Panc1 (cell line): ENCODE data around the gene RCL1. TPM values are rescaled to one million over a fixed set of nuclear protein-coding genes. Genes with fewer than 3 reads are reported as not detected.

Experiments
- ATAC-seq: fragments of 200-7000 bp; cut with Tn5 transposase; 2 replicates; pipeline ENCODE4 v1.9.1; 2020; ENCODE audit warnings: mild to moderate bottlenecking, moderate library complexity
- BruUV-seq: library from RNA; stranded (reverse); fragments of 400-500 nt; replicated peaks from 2 replicates; lab custom pipeline; 2021; lab: Mats Ljungman, UMichigan
- CTCF ChIA-PET: fragments of 300-600 bp; sonication (Branson Sonifier 250); formaldehyde crosslinking; loops from one replicate; lab custom pipeline; 2022; ENCODE audit warnings: antibody characterized with exemption; lab: Charles Lee
- POLR2A ChIA-PET: fragments of 300-600 bp; sonication (Branson Sonifier 250); formaldehyde crosslinking; loops from one replicate; lab custom pipeline; 2022; ENCODE audit warnings: antibody characterized with exemption; lab: Charles Lee
- DNase-seq: peaks from one replicate; pipeline ENCODE4 v3.0.0-alpha.2; 2010; ENCODE audit warnings: low read depth, low spot score
- H3K27ac ChIP-seq: 2 replicates; pipeline ENCODE4 v1.5.1; 2011; ENCODE audit warnings: mild to moderate bottlenecking, low read length, inconsistent platforms
- H3K27me3 ChIP-seq: fragments of 200-500 bp; sonication (Bioruptor generic); 2 replicates; pipeline ENCODE4 v1.6.0; 2014; ENCODE audit warnings: low read length, inconsistent platforms; ENCODE audit not compliant: control insufficient read depth, insufficient read depth
- H3K36me3 ChIP-seq: fragments of 200-500 bp; sonication (Bioruptor generic); 2 replicates; pipeline ENCODE4 v1.5.1; 2014; ENCODE audit warnings: inconsistent platforms, mild to moderate bottlenecking, low read length, moderate library complexity; ENCODE audit not compliant: control insufficient read depth, insufficient read depth
- H3K4me1 ChIP-seq: 2 replicates; pipeline ENCODE4 v1.5.1; 2011; ENCODE audit warnings: inconsistent platforms, mild to moderate bottlenecking, low read length, moderate library complexity; ENCODE audit not compliant: control insufficient read depth, insufficient read depth
- H3K4me3 ChIP-seq, 2 experiments: 2 replicates each; pipeline ENCODE4 v1.5.1; 2011 to 2012; ENCODE audit warnings: low read depth in 2 of 2, low read length in 2 of 2, mild to moderate bottlenecking in 2 of 2, inconsistent platforms in 1 of 2, moderate library complexity in 1 of 2
- H3K9me3 ChIP-seq: fragments of 200-500 bp; sonication (Bioruptor generic); 2 replicates; pipeline ENCODE4 v1.5.1; 2014; ENCODE audit warnings: low read depth, mild to moderate bottlenecking, inconsistent platforms, low read length, moderate library complexity; ENCODE audit not compliant: control insufficient read depth, insufficient read depth
- POLR2AphosphoS5 ChIP-seq: IDR thresholded peaks from 2 replicates; pipeline ENCODE4 v1.6.1; 2012; ENCODE audit warnings: mild to moderate bottlenecking, low read depth, low read length, moderate library complexity
- SIN3A ChIP-seq: IDR thresholded peaks from 2 replicates; pipeline ENCODE4 v1.6.1; 2012; ENCODE audit warnings: low read depth, mild to moderate bottlenecking, low read length, moderate library complexity, borderline replicate concordance; ENCODE audit not compliant: insufficient read depth
- TCF7L2 ChIP-seq: IDR thresholded peaks from 2 replicates; pipeline ENCODE4 v1.6.1; 2011; ENCODE audit warnings: mild to moderate bottlenecking, low read depth, low read length, inconsistent platforms
- in situ Hi-C: cut with HindIII; loops from 2 replicates; pipeline ENCODE4 v1.10.0; 2016; ENCODE audit warnings: low sequenced_read_pairs, low pct_unique_long_range_greater_than_20kb
- intact Hi-C: fragments of 100-400 bp; cut with micrococcal nuclease; formaldehyde crosslinking; loops from one replicate; pipeline ENCODE4 v1.10.0; 2022; ENCODE audit not compliant: unreplicated experiment
- total RNA-seq: library from RNA; stranded (reverse); gene quantifications from one replicate; pipeline ENCODE4 v1.2.1, GENCODE V29; 2021; ENCODE audit not compliant: unreplicated experiment
- TF ChIP-seq, protein P1 (sequence below), 2 experiments: IDR thresholded peaks; 2 replicates each; pipeline ENCODE4 v1.6.1; 2011 to 2012; ENCODE audit warnings: low read depth in 2 of 2, control low read depth in 1 of 2, low read length in 1 of 2, mild to moderate bottlenecking in 1 of 2, moderate library complexity in 1 of 2; ENCODE audit not compliant: insufficient read depth in 1 of 2
- TF ChIP-seq, protein P2 (sequence below): fragments of 450-650 bp; IDR thresholded peaks from 2 replicates; pipeline ENCODE4 v1.5.1; 2017; ENCODE audit warnings: mild to moderate bottlenecking

The RCL1 gene
- total RNA-seq, 1 experiment from 2014 or later = 11.2 TPM

DNA sequence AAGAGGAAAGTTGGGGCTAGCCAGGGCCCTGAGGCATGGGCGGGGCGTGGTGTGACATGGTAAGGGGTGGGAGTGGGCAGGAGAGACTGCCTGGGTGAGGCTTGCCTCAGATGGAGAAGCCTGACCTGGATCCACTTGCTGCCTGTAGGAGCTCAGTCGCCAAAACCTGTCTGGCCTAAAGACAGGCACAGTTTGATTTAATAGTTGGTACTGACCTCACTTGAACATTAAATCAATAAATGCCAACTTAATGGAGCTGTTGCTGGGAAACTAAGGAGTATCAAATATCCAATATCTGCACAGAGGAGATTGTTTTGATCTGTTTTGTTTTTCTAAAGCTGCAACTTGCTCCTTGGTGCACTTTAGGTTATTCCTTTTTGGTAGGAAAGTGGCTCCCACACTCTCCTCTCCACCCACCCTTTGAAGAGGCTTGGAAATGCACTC is 86.4 kb downstream of the RCL1 start:
- no TSS peak for BruUV-seq
- Histone ChIP-seq H3K4me3 (no peak overlapping the region), H3K27me3 (no peaks in the 10 kb centered on the region), H3K4me1 (no peaks in the 10 kb centered on the region), H3K27ac (no peak overlapping the region), H3K9me3 (no peaks in the 10 kb centered on the region), H3K36me3 (no peaks in the 10 kb centered on the region)
- intact Hi-C loops = no loop called here
- CTCF ChIA-PET = no interaction called here
- DNase-seq = no peak
- no peak for ATAC-seq
- in situ Hi-C loops = no loop called here
- TF ChIP-seq TCF7L2 (no peak), POLR2AphosphoS5 (no peak), SIN3A (no peak)
- TF ChIP-seq, protein P1, sequence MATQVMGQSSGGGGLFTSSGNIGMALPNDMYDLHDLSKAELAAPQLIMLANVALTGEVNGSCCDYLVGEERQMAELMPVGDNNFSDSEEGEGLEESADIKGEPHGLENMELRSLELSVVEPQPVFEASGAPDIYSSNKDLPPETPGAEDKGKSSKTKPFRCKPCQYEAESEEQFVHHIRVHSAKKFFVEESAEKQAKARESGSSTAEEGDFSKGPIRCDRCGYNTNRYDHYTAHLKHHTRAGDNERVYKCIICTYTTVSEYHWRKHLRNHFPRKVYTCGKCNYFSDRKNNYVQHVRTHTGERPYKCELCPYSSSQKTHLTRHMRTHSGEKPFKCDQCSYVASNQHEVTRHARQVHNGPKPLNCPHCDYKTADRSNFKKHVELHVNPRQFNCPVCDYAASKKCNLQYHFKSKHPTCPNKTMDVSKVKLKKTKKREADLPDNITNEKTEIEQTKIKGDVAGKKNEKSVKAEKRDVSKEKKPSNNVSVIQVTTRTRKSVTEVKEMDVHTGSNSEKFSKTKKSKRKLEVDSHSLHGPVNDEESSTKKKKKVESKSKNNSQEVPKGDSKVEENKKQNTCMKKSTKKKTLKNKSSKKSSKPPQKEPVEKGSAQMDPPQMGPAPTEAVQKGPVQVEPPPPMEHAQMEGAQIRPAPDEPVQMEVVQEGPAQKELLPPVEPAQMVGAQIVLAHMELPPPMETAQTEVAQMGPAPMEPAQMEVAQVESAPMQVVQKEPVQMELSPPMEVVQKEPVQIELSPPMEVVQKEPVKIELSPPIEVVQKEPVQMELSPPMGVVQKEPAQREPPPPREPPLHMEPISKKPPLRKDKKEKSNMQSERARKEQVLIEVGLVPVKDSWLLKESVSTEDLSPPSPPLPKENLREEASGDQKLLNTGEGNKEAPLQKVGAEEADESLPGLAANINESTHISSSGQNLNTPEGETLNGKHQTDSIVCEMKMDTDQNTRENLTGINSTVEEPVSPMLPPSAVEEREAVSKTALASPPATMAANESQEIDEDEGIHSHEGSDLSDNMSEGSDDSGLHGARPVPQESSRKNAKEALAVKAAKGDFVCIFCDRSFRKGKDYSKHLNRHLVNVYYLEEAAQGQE (IDR thresholded peaks at IDR 0.05; ENCODE audit: insufficient read depth in 1 of 2, low read depth in 2 of 2, low read length in 1 of 2) = no peak
- TF ChIP-seq, protein P2, sequence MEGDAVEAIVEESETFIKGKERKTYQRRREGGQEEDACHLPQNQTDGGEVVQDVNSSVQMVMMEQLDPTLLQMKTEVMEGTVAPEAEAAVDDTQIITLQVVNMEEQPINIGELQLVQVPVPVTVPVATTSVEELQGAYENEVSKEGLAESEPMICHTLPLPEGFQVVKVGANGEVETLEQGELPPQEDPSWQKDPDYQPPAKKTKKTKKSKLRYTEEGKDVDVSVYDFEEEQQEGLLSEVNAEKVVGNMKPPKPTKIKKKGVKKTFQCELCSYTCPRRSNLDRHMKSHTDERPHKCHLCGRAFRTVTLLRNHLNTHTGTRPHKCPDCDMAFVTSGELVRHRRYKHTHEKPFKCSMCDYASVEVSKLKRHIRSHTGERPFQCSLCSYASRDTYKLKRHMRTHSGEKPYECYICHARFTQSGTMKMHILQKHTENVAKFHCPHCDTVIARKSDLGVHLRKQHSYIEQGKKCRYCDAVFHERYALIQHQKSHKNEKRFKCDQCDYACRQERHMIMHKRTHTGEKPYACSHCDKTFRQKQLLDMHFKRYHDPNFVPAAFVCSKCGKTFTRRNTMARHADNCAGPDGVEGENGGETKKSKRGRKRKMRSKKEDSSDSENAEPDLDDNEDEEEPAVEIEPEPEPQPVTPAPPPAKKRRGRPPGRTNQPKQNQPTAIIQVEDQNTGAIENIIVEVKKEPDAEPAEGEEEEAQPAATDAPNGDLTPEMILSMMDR = no peak
- POLR2A ChIA-PET = no interaction called here

DNA sequence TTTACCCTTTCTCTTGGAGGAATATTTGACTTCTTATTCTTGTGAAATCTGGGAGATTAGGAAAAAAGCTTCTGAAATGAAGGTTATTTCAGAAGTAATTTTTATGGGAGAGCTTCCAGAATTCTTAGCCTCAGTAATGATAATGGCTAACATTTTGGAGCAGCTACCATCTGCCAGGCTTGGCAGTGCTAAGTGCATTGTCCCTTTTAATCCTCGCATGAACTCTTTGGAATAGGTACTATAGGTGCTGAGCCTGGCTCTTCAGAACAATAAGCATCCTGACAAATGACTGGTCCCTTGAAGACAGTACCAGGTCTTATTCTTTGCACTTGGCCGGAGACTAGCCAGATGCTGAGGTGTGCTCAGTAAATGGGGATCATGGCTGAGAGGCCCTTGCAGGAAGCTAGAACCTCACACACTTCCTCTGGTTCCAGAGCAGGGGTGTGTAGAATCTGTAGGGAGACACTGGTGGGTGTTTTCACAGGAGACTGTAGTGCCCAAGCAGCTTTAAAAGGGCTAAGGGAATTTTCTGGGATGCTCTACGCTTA is 90.7 kb downstream of the RCL1 start:
- intact Hi-C loops (no loop called here), in situ Hi-C loops (no loop called here)
- TF ChIP-seq POLR2AphosphoS5 = no peak
- TF ChIP-seq, protein P1 (IDR thresholded peaks at IDR 0.05; ENCODE audit: insufficient read depth in 1 of 2, low read depth in 2 of 2, low read length in 1 of 2) = no peak
- TF ChIP-seq SIN3A = no peak
- no peak for TF ChIP-seq TCF7L2
- TF ChIP-seq, protein P2 = no peak
- POLR2A ChIA-PET = no interaction called here
- CTCF ChIA-PET = no interaction called here
- BruUV-seq = no TSS peak
- Histone ChIP-seq H3K36me3 (no peaks in the 10 kb centered on the region), H3K27me3 (no peaks in the 10 kb centered on the region), H3K4me3 (no peak overlapping the region), H3K9me3 (no peaks in the 10 kb centered on the region), H3K27ac (no peak overlapping the region), H3K4me1 (no peaks in the 10 kb centered on the region)
- ATAC-seq = no peak
- DNase-seq = no peak
